Gastrocnemius medialis (tissue), 4 donors: ENCODE measurements around the gene EP300. TPM values are rescaled to one million over a fixed set of nuclear protein-coding genes. Genes with fewer than 3 reads are reported as not detected.
A peak's percentile ranks its signal among the peaks of the same experiment; 100 is the strongest.

ENCODE experiments used
- ATAC-seq, 2 donors: fragments of 150-250 bp; one replicate each; pipeline ENCODE4 v1.9.1; 2016
- DNase-seq, 2 donors: peaks; one replicate each; pipeline ENCODE4 v3.0.0-alpha.2; 2019
- H3K27ac ChIP-seq, 4 donors: fragments of 200-600 bp; sonication (generic); 1 replicate in 1 of 4; 2 replicates in 3 of 4; pipeline ENCODE4 v1.5.1; 2016 to 2018; ENCODE audit warnings: mild to moderate bottlenecking in 2 of 4, moderate library complexity in 1 of 4
- H3K27me3 ChIP-seq, 3 donors: fragments of 200-600 bp; sonication (generic) in 2 of 3; 1 replicate in 1 of 3; 2 replicates in 2 of 3; pipeline versions ENCODE4 v1.5.1 to v1.6.0; 2016 to 2019; ENCODE audit warnings: mild to moderate bottlenecking in 1 of 3, moderate library complexity in 1 of 3
- H3K36me3 ChIP-seq, 2 donors: fragments of 200-600 bp; sonication (generic) in 1 of 2; one replicate each; pipeline ENCODE4 v1.5.1; 2017 to 2018
- H3K4me1 ChIP-seq, 2 donors: fragments of 200-600 bp; sonication (generic) in 1 of 2; one replicate each; pipeline ENCODE4 v1.5.1; 2016 to 2017; ENCODE audit warnings: mild to moderate bottlenecking in 2 of 2
- H3K4me3 ChIP-seq, 4 donors: fragments of 200-600 bp; sonication (generic) in 3 of 4; 1 replicate in 1 of 4; 2 replicates in 3 of 4; pipeline ENCODE4 v1.5.1; 2016 to 2019; ENCODE audit warnings: mild to moderate bottlenecking in 2 of 4
- H3K9me3 ChIP-seq, 3 donors: fragments of 200-600 bp; sonication (generic) in 2 of 3; 1 replicate in 1 of 3; 2 replicates in 2 of 3; pipeline ENCODE4 v1.5.1; 2016 to 2019
- POLR2A ChIP-seq, 2 donors: fragments of 450-650 bp; IDR thresholded peaks; one replicate each; pipeline ENCODE4 v1.6.1; 2017; ENCODE audit warnings: antibody characterized with exemption in 2 of 2, mild to moderate bottlenecking in 2 of 2, moderate library complexity in 2 of 2
- in situ Hi-C, 4 donors: fragments of 200-750 bp; cut with MboI; loops; one replicate each; pipeline versions ENCODE4 v1.15.0 to v1.8.0; 2017; ENCODE audit warnings: low sequenced_read_pairs in 4 of 4
- intact Hi-C: fragments of 100-400 bp; cut with DNase I; formaldehyde crosslinking; loops from one replicate; pipeline ENCODE4 v1.15.1; 2023; ENCODE audit warnings: low total_unique reads
- total RNA-seq, 4 donors: library from RNA; depleted of rRNA; stranded (reverse); fragments of >200 nt; gene quantifications; one replicate each; pipeline versions ENCODE4 v1.1.0 to v1.2.3, GENCODE V29; 2016
- TF ChIP-seq, protein P1 (sequence below), 5 experiments: fragments of 450-650 bp in 3 of 5; fragments of 200-600 bp in 2 of 5; sonication (generic) in 2 of 5; IDR thresholded peaks in 4 of 5; conservative IDR thresholded peaks in 1 of 5; 1 replicate in 4 of 5; 2 replicates in 1 of 5; pipeline ENCODE4 v1.5.1; 2016 to 2019; ENCODE audit warnings: antibody characterized with exemption in 5 of 5, mild to moderate bottlenecking in 3 of 5, moderate library complexity in 3 of 5

Gene EP300
- total RNA-seq, 4 donors from 2014 or later: 29.6 to 53.0 (median 38.0) TPM

DNA sequence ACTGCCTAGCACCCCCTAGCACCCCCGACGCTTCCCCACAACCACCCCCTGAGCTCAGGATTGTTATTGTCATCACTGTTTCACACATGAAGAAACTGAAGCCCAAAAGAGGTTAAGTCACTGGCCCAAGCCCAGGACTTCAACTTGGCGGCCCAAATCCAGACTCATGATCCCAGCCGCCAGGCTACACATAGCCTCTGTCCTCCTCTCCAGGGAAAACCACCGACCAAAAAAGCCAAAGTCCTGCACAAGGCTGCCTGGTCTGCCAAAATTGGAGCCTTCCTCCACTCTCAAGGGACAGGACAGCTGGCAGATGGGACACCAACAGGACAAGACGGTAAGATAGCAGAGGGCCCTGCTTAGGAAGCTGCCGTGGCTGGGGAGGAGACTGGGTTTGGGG, 123.5 kb downstream of the EP300 start:
- DNase-seq (no peak), ATAC-seq (no peak)
- H3K36me3 ChIP-seq: peaks cover 0 to 53% of the 10 kb centered on the region in 2 donors
- in situ Hi-C loops: no loop called here
- H3K27ac ChIP-seq: peak overlapping the region in 3 of 4 donors; percentile 20 to 69 (median 55)
- H3K4me1 ChIP-seq: no peaks in the 10 kb centered on the region
- no peaks in the 10 kb centered on the region for H3K9me3 ChIP-seq
- no peak overlapping the region for H3K4me3 ChIP-seq
- TF ChIP-seq POLR2A (IDR thresholded peaks at IDR 0.05): no peak
- TF ChIP-seq, protein P1, sequence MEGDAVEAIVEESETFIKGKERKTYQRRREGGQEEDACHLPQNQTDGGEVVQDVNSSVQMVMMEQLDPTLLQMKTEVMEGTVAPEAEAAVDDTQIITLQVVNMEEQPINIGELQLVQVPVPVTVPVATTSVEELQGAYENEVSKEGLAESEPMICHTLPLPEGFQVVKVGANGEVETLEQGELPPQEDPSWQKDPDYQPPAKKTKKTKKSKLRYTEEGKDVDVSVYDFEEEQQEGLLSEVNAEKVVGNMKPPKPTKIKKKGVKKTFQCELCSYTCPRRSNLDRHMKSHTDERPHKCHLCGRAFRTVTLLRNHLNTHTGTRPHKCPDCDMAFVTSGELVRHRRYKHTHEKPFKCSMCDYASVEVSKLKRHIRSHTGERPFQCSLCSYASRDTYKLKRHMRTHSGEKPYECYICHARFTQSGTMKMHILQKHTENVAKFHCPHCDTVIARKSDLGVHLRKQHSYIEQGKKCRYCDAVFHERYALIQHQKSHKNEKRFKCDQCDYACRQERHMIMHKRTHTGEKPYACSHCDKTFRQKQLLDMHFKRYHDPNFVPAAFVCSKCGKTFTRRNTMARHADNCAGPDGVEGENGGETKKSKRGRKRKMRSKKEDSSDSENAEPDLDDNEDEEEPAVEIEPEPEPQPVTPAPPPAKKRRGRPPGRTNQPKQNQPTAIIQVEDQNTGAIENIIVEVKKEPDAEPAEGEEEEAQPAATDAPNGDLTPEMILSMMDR (IDR thresholded peaks at IDR 0.05 in 4 of 5, conservative IDR thresholded peaks at IDR 0.05 in 1 of 5): no peak
- no peaks in the 10 kb centered on the region for H3K27me3 ChIP-seq
- intact Hi-C loops: no loop called here

- Histone ChIP-seq H3K27me3 (no peaks in the 10 kb centered on the region), H3K9me3 (no peaks in the 10 kb centered on the region), H3K36me3 (peaks cover 0 to 59% of the 10 kb centered on the region in 2 donors), H3K4me1 (no peaks in the 10 kb centered on the region), H3K27ac (peak overlapping the region; percentile 55 to 69 (median 66)), H3K4me3 (peak overlapping the region in 1 of 4 donors; percentile 7)
- no peak for TF ChIP-seq POLR2A (IDR thresholded peaks at IDR 0.05)
- TF ChIP-seq, protein P1 (IDR thresholded peaks at IDR 0.05 in 4 of 5, conservative IDR thresholded peaks at IDR 0.05 in 1 of 5): no peak
- no peak for DNase-seq
- in situ Hi-C loops (no loop called here), intact Hi-C loops (no loop called here)
- no peak for ATAC-seq
Measured at GRCh38 chr22:41216984-41217383, 124.6 kb downstream of the EP300 start.

GRCh38 chr22:41217553-41218157, 125.3 kb downstream of the EP300 start:
- peak overlapping the region in 2 of 4 donors; percentile 7 to 19 for H3K4me3 ChIP-seq
- H3K27me3 ChIP-seq: no peaks in the 10 kb centered on the region
- H3K36me3 ChIP-seq: peaks cover 0 to 62% of the 10 kb centered on the region in 2 donors
- peak overlapping the region; percentile 55 to 69 (median 66) for H3K27ac ChIP-seq
- H3K9me3 ChIP-seq: no peaks in the 10 kb centered on the region
- in situ Hi-C loops: no loop called here
- TF ChIP-seq POLR2A (IDR thresholded peaks at IDR 0.05): peak in 1 of 2 donors; percentile 31
- TF ChIP-seq, protein P1 (IDR thresholded peaks at IDR 0.05 in 4 of 5, conservative IDR thresholded peaks at IDR 0.05 in 1 of 5): no peak
- intact Hi-C loops: no loop called here
- no peaks in the 10 kb centered on the region for H3K4me1 ChIP-seq
- ATAC-seq (peak; percentile 83 to 84), DNase-seq (peak; percentile 33 to 52)

- no peak for TF ChIP-seq POLR2A (IDR thresholded peaks at IDR 0.05)
- TF ChIP-seq, protein P1 (IDR thresholded peaks at IDR 0.05 in 4 of 5, conservative IDR thresholded peaks at IDR 0.05 in 1 of 5): no peak
- Histone ChIP-seq H3K4me1 (no peaks in the 10 kb centered on the region), H3K27ac (no peak overlapping the region), H3K4me3 (no peak overlapping the region), H3K9me3 (no peaks in the 10 kb centered on the region), H3K27me3 (no peaks in the 10 kb centered on the region), H3K36me3 (peaks cover 0 to 83% of the 10 kb centered on the region in 2 donors)
- intact Hi-C loops (no loop called here), in situ Hi-C loops (no loop called here)
- ATAC-seq: no peak
- DNase-seq: no peak
Measured at GRCh38 chr22:41222846-41223507, 130.6 kb downstream of the EP300 start.
